ENCODE data around the gene NMUR1. TPM values are rescaled to one million over a fixed set of nuclear protein-coding genes. Genes with fewer than 3 reads are reported as not detected.

NMUR1 gene
- total and polyA plus RNA-seq, 2 experiments from 2014 or later = 0.29 to 0.59 TPM

GRCh38 chr2:231512222-231512621, 18.0 kb downstream of the NMUR1 start:
- DNase-seq (ENCODE audit: low spot score) (no peak), ATAC-seq (no peak)
- no peaks in the 10 kb centered on the region for H3K9me2 ChIP-seq (ENCODE audit: insufficient read depth)
- peaks cover 15% of the 10 kb centered on the region for H3K4me1 Mint-ChIP-seq
- no peaks in the 10 kb centered on the region for H3K79me2 ChIP-seq (replicated peaks; ENCODE audit: insufficient read depth)
- 0 out of 2 replicates have a peak, but pooled peaks cover 2% of the 10 kb centered on the region for H3F3A ChIP-seq (replicated peaks; ENCODE audit: low read depth)
- H4K20me1 ChIP-seq (replicated peaks; ENCODE audit: insufficient read depth) = no peaks in the 10 kb centered on the region
- H3K4me2 ChIP-seq = no peak overlapping the region
- no peaks in the 10 kb centered on the region for H3K9me3 Mint-ChIP-seq
- H2AFZ ChIP-seq = no peak overlapping the region
- H3K4me1 ChIP-seq (ENCODE audit: insufficient read depth) = peaks cover 18% of the 10 kb centered on the region; the same call in 1 of the 2 replicates
- H3K36me3 ChIP-seq (ENCODE audit: insufficient read depth) = no peaks in the 10 kb centered on the region
- no peak for TF ChIP-seq NANOG (IDR thresholded peaks at IDR 0.05; ENCODE audit: borderline replicate concordance)
- TF ChIP-seq EZH2phosphoT487 (IDR thresholded peaks at IDR 0.05; ENCODE audit: unreplicated experiment) = no peak
- TF ChIP-seq POLR2AphosphoS5 (IDR thresholded peaks at IDR 0.05; ENCODE audit: low read depth) = no peak
- no peak for TF ChIP-seq JUNB (IDR thresholded peaks at IDR 0.05; ENCODE audit: unreplicated experiment)
- TF ChIP-seq STAT1 (IDR thresholded peaks at IDR 0.05; ENCODE audit: unreplicated experiment) = no peak
- TF ChIP-seq ZNF462 (CRISPR knock-in tag; IDR thresholded peaks at IDR 0.05) = no peak
- TF ChIP-seq EZH2 (IDR thresholded peaks at IDR 0.05; ENCODE audit: low read depth, unreplicated experiment) = no peak
- TF ChIP-seq ZNF114 (CRISPR knock-in tag; IDR thresholded peaks at IDR 0.05) = no peak
- TF ChIP-seq ZNF331 (CRISPR knock-in tag; IDR thresholded peaks at IDR 0.05; ENCODE audit: low read depth) = no peak
- no peak for TF ChIP-seq ETS1 (IDR thresholded peaks at IDR 0.05)
- no peak for TF ChIP-seq CREB1 (CRISPR knock-in tag; IDR thresholded peaks at IDR 0.05; ENCODE audit: low read depth)
- TF ChIP-seq CTCF (conservative IDR thresholded peaks at IDR 0.05; ENCODE audit: low read depth in 2 of 2) = no peak
- no peak overlapping the region for H3K27ac ChIP-seq (ENCODE audit: low read depth)
- peaks cover 6% of the 10 kb centered on the region for H3K27me3 Mint-ChIP-seq (ENCODE audit: insufficient read depth, low read depth, poor library complexity)
- H3K27ac Mint-ChIP-seq = no peak overlapping the region
- peaks cover 5% of the 10 kb centered on the region; the same call in 2 of the 3 replicates for H3K36me3 Mint-ChIP-seq (ENCODE audit: low read depth)
- H3K27me3 ChIP-seq (ENCODE audit: insufficient read depth) = 0 out of 2 replicates have a peak, but pooled peaks cover 7% of the 10 kb centered on the region
- 0 out of 3 replicates have a peak overlapping the region, but pooled peaks have one; percentile 30 for H3K4me3 Mint-ChIP-seq
- H3K4me3 ChIP-seq = no peak overlapping the region
